ENCODE results near the gene TP53INP2.
"Not testable (repeated sequence)": the region's sequence is repeated elsewhere in the genome, so short reads cannot be mapped to it uniquely, and the experiment has no call there.

Gene TP53INP2

DNA sequence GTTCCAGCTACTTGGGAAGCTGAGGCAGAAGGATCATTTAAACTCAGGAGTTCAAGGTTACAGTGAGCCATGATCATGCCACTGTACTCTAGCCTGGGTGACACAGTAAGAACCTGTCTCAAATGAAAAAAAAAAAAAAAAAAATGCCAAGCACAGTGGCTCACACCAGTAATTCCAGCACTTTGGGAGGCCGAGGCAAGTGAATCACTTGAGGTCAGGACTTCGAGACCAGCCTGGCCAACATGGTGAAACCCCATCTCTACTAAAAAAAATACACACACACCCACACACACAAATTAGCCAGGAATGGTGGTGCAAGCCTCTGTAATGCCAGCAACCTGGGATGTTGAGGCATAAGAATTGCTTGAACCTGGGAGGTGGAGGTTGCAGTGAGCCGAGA is 18.4 kb downstream of the TP53INP2 start:
- DNase-seq (ENCODE audit: low spot score) = not testable (repeated sequence)

- DNase-seq (ENCODE audit: low spot score) = no peak
Measured at GRCh38 chr20:34724172-34724571, 20.0 kb downstream of the TP53INP2 start.

GRCh38 chr20:34729416-34729815 is 25.3 kb downstream of the TP53INP2 start:
- no peak for DNase-seq (ENCODE audit: low spot score)

GRCh38 chr20:34732523-34732922 is 28.4 kb downstream of the TP53INP2 start:
- no peak for DNase-seq (ENCODE audit: low spot score)

DNA sequence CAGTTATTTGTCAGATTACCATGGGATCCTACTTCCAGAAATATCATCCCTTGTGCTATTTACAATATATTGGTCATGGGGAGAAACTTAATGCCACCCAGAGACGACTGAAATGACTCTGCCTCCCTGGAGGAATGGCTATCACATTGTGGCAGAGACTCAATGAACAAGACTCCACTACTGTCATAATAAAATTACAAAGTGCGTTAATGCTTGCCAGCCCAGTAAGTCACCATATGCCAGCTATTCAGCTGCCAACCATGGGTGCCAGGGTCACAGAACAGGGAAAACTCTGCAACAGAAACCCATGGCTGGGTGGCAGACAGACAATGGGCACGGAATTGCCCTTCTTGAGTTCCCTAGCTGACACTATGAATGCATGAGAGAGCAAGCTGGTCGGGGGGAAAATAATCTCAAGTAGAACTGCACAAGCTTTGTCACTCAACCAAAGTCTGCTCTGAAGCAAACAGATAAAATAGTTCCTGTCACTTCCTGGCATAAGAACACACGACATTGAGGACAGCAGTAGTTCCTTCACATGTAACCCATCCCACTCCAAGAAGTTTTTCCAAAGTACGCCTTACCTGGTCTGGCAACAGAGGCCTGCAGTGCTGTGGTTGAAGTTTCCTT is 32.1 kb downstream of the TP53INP2 start:
- DNase-seq (ENCODE audit: low spot score) = no peak

DNA sequence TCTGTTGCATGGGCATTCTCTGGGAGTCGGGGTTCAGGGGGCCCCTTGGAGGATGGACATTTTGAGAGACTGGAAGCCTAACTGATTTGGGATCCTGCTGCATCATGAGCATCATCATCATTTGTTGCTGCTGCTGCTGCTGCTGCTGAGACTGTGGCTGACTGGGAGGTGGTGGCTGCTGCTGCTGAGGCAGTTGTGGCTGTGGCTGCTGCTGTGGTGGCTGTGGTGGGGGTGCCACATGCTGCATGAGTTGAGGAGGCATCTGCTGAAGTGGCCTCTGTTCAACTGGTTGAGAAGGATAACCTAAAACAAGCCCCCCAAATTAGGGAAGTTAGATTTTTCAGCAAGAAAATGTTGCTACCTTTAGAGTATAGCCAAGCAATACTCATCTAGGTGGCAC is 38.9 kb downstream of the TP53INP2 start:
- DNase-seq (ENCODE audit: low spot score) = no peak

DNA sequence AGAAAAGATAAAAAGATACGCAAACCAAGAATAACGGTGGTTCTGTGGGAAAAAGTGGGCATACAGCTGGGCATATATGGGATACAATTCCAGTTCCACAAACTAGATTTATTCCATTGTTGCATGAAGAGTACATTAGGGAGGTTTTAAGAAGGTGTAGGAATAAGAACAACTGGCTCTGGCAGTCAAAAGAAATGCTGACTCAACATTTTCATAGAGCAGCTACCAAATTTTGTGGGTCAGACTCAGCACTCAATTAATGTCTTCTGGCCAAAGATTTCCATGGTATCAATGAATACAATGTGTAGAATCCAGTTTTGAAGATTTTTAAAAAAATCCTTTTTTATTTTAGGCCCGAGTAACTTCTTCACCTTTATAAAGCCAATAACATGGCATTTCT is 40.2 kb downstream of the TP53INP2 start:
- no peak for DNase-seq (ENCODE audit: low spot score)

- DNase-seq (ENCODE audit: low spot score) = no peak
Measured at GRCh38 chr20:34744847-34745246, 40.7 kb downstream of the TP53INP2 start.

DNA sequence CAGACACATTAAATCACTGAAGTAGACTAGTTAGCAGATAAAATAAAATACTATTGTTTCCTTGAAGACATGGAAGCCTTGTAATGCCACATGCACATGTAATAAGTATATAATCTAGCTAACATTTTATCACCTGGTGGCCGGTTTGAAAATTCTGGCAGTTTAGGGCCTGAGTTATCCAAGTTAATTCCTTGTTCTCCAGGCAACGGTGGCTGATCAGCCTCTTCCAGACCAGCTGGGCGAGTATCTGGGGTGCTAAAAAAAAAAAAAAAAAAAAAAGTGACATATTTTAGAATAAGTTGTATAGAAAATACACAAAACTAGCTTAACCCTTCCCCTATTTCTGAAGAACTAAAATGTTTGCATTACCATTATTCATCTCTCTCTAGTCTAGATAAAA is 42.5 kb downstream of the TP53INP2 start:
- DNase-seq (ENCODE audit: low spot score) = no peak

- no peak for DNase-seq (ENCODE audit: low spot score)
Measured at GRCh38 chr20:34747479-34747878, 43.3 kb downstream of the TP53INP2 start.

- DNase-seq (ENCODE audit: low spot score) = no peak
Measured at GRCh38 chr20:34748709-34749108, 44.6 kb downstream of the TP53INP2 start.

DNA sequence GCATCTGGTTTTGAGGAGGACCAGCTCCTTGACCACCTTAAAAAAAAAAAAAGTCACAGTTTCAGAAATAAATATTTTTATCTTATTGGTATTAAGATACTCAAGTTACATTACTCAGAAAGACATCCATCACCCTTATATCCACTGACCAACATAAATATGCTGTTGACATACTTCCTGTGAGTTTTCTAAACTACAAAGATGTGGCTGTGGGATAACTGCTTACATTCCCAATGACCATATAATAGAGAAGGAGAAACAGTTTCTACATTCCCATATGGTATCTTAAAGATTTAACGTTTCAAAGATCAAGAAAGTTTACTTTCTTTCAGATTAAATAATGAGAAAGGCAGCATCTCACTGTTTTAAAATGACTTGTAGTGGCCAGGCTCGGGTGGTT is 46.3 kb downstream of the TP53INP2 start:
- DNase-seq (ENCODE audit: low spot score) = no peak

DNA sequence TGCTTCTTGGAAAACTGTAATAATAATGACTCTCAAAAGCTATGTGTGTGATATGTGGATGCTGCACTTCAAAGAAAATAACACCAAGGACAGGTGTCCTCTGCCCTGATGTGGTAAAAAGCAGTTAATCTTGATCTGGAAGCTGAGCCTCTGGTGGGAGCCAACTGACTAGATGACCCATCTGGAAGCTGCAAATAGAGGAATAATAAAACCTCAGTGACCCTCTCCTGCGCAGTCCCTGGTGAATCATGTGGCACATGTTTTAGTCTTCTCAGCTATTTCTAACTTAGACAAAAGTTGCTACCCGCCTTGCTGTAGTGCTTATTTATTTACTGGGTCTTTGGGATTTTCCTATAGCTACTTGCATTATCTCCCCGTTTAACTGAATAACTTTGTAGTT is 47.3 kb downstream of the TP53INP2 start:
- DNase-seq (ENCODE audit: low spot score) = no peak

DNA sequence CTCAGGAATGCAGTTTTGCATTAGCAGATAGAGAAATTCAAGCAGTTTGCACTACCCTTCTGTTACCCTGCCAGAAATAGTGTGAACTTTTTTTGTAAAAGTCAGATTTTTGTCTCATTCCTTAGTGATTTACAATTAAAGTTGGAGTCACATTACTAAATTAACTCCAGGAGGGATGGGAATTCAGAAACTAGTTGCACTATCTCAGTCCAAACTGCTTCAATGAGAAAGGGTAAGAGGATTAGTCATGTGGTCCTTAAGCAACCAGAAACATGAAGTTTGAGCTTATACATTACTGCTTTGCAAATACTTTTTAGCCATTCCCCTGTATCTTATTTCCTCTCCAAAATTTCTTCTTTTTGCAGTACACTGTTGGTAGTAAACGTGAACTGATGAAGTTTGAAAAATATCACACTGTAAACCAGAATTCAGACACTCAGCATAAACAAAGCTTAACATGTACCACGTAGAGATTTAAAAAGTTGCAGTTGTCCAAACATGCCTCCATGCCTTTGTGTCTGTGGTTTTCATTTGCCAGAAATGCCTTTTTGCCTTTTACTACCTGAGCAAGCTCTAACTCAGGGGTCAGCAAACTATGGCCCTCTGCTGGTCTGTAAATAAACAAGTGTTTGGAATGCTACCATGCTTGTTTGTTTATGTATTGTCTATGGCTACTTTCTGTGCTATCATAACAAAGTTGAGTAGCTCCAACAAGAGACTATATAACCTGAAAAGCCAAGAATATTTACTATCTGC is 49.7 kb downstream of the TP53INP2 start:
- no peak for DNase-seq (ENCODE audit: low spot score)

GRCh38 chr20:34754611-34755010 is 50.5 kb downstream of the TP53INP2 start:
- DNase-seq (ENCODE audit: low spot score) = no peak

DNA sequence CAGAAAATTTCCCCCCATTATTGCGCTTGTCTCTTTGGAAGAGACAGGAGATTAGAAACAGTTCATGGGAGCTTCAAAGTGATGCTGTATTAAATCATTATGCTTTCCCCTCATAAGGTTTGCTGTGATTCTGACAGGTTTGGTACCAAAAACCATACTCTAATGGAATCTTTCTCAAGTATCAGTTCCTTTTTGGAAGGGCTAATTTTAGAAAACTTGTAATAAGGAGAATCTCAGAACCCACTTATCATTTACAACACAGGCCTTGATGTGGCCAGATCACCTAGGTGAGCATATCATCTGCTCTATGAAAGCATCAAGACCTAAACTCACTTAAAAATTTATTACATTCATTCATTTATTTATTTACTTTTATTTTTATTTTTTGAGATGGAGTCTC is 51.2 kb downstream of the TP53INP2 start:
- DNase-seq (ENCODE audit: low spot score) = no peak

DNA sequence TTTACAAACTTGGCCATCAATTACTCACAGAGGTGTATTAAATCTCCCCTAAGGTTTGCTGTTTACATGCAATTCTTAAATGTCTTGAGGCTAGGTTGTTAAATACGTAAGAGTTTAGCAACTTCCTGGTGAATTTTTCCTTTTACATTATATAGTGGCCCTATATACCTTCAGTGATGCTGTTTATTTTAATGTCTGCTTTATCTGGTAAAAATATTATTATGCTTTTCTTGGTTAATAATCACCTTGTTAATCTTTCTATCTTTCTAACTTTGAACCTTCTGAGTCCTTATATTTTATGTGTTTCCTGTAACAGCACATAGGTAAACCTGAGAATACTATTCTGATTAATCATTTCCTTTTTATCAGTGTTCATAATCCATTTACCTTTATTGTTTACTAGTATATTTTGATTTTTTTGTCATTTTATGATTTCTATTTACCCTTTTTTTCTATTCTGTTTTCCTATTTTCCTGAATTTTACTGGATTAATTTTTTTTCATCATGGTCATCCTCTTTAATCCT is 57.9 kb downstream of the TP53INP2 start:
- DNase-seq (ENCODE audit: low spot score) = no peak

Data from pons (tissue), 1 donor.